ENCODE data around the gene SOX14.

DNA sequence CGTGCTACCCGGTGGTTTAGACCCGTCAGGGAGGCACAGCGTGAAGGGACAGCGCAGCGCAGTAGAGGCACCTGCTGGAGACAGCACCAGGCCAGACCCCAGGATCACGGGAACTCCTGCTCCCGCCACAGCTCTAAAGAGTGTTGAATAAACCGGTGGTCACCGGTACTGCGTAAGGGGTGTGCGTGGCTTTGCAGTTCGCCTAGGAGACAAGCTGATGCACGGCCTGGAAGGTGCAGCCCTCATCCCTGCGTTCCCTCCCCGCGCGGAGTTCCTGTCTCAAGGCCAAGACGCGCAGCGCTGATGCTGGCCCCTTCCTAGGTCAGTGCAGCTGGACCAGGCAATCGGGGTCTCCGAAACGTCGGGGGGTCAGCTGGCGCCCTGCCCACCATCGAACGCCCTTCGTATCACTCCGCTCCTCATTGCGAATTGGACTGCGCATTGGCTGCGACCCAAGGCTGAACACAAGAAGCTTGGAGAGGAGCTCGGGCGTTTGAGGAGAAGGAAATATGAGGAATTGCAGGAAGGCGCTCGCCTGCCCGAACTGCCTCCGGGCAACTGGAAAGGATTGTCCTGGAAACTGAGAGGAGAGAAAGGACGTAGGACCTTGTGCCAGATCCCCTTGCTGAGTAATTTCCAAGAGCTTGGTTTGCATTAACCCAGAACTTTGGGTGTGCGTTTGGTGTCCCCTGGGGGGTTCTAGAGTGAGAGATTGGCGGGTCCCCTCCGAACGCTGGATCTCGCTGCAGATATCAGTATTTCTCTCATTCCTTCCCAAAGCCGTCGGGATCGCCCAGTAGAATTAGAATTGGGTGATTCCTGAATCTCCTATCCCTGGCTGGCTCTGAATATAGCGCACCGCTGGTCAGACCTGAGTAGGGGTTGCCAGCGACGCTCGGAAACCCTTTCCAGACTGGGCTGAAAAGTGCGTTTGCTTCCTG lies 2.3 kb upstream of the SOX14 start:
- TF ChIP-seq EZH2phosphoT487 (IDR thresholded peaks at IDR 0.05), result peak; percentile 63
- TF ChIP-seq EZH2 (IDR thresholded peaks at IDR 0.05), result peak; percentile 83

Data from neural progenitor cell (in vitro differentiated cells).